Measurements from ENCODE around the gene ZBTB5.
A peak's percentile ranks its signal among the peaks of the same experiment; 100 is the strongest.
"Not testable (repeated sequence)": the region's sequence is repeated elsewhere in the genome, so short reads cannot be mapped to it uniquely, and the experiment has no call there.

ZBTB5 gene

GRCh38 chr9:37485389-37486255 is 20.4 kb upstream of the ZBTB5 start, which contains the start of gene POLR1E:
Gene POLR1E (plus strand): TSS chr9:37485948. CDS start chr9:37486048, 100 bp downstream.
- peak; percentile 85 for DNase-seq

- no peak for DNase-seq
Observed at GRCh38 chr9:37480759-37481158, 15.5 kb upstream of the ZBTB5 start.

GRCh38 chr9:37477987-37478619 is 12.9 kb upstream of the ZBTB5 start:
- not testable (repeated sequence) for DNase-seq

- not testable (repeated sequence) for DNase-seq
Observed at GRCh38 chr9:37477443-37477842, 12.2 kb upstream of the ZBTB5 start.

GRCh38 chr9:37476930-37477329 is 11.7 kb upstream of the ZBTB5 start:
- no peak for DNase-seq

GRCh38 chr9:37474438-37474837 is 9.2 kb upstream of the ZBTB5 start:
- DNase-seq: no peak

GRCh38 chr9:37473982-37474381 is 8.7 kb upstream of the ZBTB5 start:
- DNase-seq: not testable (repeated sequence)

- DNase-seq: no peak
Observed at GRCh38 chr9:37471942-37472684, 6.9 kb upstream of the ZBTB5 start.

- no peak for DNase-seq
Observed at GRCh38 chr9:37468620-37469019, 3.4 kb upstream of the ZBTB5 start.

- not testable (repeated sequence) for DNase-seq
Observed at GRCh38 chr9:37467530-37467929, 2.3 kb upstream of the ZBTB5 start.

GRCh38 chr9:37466037-37466709 is 923 bp upstream of the ZBTB5 start:
- DNase-seq: peak; percentile 53

- DNase-seq: peak; percentile 82
Observed at GRCh38 chr9:37464426-37465248, 613 bp downstream of the ZBTB5 start.

GRCh38 chr9:37464006-37464405 is 1.2 kb downstream of the ZBTB5 start:
- no peak for DNase-seq

- no peak for DNase-seq
Observed at GRCh38 chr9:37456817-37457216, 8.4 kb downstream of the ZBTB5 start.

GRCh38 chr9:37455884-37456647 is 9.2 kb downstream of the ZBTB5 start:
- DNase-seq: no peak

- no peak for DNase-seq
Observed at GRCh38 chr9:37454238-37454637, 11.0 kb downstream of the ZBTB5 start.

- no peak for DNase-seq
Observed at GRCh38 chr9:37453827-37454226, 11.4 kb downstream of the ZBTB5 start.

GRCh38 chr9:37452611-37453010 is 12.6 kb downstream of the ZBTB5 start:
- no peak for DNase-seq

GRCh38 chr9:37451628-37452027 is 13.6 kb downstream of the ZBTB5 start:
- no peak for DNase-seq

GRCh38 chr9:37449862-37450632 is 15.2 kb downstream of the ZBTB5 start:
- DNase-seq: no peak
